Activated T-helper 17 cell treated with anti-CD3 and anti-CD28 coated beads, Interleukin-2, amount 50 U/mL, for 72 hours (primary cell): ENCODE measurements around the gene ADPRM. TPM values are rescaled to one million over a fixed set of nuclear protein-coding genes. Genes with fewer than 3 reads are reported as not detected.

ENCODE experiments used
- ATAC-seq: fragments of 150-1000 bp; cut with Tn5 transposase; replicated peaks from 2 replicates; pipeline ENCODE4 v1.10.0; 2021; ENCODE audit warnings: mild to moderate bottlenecking, moderate library complexity
- H3K27ac Mint-ChIP-seq: one replicate; pipeline ENCODE4 v1.8.0; 2022; ENCODE audit warnings: mixed read lengths
- H3K27me3 Mint-ChIP-seq: one replicate; pipeline ENCODE4 v1.8.0; 2022; ENCODE audit warnings: mixed read lengths
- H3K36me3 Mint-ChIP-seq: one replicate; pipeline ENCODE4 v1.8.0; 2022; ENCODE audit warnings: low read depth, mild to moderate bottlenecking, mixed read lengths
- H3K4me1 Mint-ChIP-seq: one replicate; pipeline ENCODE4 v1.8.0; 2022; ENCODE audit warnings: mixed read lengths
- H3K4me3 Mint-ChIP-seq: one replicate; pipeline ENCODE4 v1.8.0; 2022; ENCODE audit warnings: mild to moderate bottlenecking, mixed read lengths
- H3K9me3 Mint-ChIP-seq: one replicate; pipeline ENCODE4 v1.8.0; 2022; ENCODE audit warnings: mixed read lengths
- total RNA-seq, 2 donors: library from RNA; stranded (reverse); gene quantifications; one replicate each; pipeline ENCODE4 v1.2.3, GENCODE V29; 2022

ADPRM gene
- total RNA-seq, 2 donors from 2014 or later: 10.9 to 11.4 TPM

DNA sequence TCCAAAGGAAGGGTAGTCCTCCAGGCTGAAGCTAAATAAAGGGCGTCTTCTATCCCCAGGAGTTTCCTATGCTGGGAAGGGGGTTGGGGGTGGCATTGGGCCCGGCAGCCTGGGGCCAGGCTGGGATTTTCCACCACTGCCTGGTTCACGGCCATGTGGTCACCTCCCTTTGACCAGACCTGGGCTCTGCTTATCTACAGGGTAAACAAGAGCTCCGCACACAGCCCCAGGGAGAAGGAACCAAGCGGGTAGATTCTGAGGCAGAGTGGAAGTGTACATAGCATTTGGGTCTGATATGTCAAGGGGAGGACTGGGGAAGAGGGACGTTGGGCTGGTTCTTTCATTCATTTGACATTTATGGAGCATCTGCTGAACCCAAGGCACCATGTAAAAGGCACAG, 59.7 kb downstream of the ADPRM start:
- Mint-ChIP-seq H3K4me1 (no peaks in the 10 kb centered on the region), H3K4me3 (no peak overlapping the region), H3K9me3 (no peaks in the 10 kb centered on the region), H3K27ac (no peak overlapping the region), H3K36me3 (no peaks in the 10 kb centered on the region), H3K27me3 (no peaks in the 10 kb centered on the region)
- no peak for ATAC-seq

DNA sequence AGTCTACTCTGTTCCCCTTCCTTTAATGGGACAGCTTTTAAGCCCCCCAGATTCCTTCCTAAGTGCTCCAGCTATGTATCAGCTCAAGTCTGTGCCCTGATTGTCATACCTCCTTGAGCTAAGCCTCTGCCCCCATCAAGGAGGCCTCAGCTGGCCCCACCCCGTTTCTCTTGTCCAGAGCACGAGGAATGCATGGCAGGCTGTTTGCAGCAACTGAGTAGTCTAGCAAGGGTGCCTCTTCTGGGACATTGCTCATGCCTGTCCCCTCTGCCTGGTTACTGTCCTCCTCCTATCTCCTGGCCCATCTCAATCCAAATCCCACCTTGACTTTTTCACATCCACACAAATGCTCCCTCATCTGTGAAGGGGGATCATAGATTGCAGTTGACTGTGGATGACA, 60.3 kb downstream of the ADPRM start:
- Mint-ChIP-seq H3K9me3 (no peaks in the 10 kb centered on the region), H3K27me3 (no peaks in the 10 kb centered on the region)

DNA sequence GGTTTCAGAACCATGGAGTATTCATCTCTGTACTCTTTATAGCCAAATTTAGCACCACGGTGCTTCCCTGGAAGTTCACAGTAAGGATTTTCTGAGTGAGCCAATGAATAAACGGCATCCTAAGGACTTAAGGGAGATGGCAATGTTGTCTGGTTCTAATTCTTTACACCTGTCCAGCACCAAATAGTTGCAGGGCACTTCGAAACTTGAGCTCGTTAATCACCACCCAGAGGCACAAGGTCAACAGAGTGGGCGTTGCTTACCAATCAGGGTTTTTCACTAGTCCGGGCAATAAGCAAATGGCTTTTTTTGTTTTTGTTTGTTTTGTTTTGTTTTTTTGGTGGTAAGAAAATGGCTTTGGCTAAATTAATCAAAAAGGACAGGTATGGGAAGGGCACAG, 60.7 kb downstream of the ADPRM start:
- H3K4me3 Mint-ChIP-seq: no peak overlapping the region
- H3K4me1 Mint-ChIP-seq: no peaks in the 10 kb centered on the region
- H3K36me3 Mint-ChIP-seq: no peaks in the 10 kb centered on the region
- no peak overlapping the region for H3K27ac Mint-ChIP-seq
- ATAC-seq: no peak
- H3K27me3 Mint-ChIP-seq: no peaks in the 10 kb centered on the region
- H3K9me3 Mint-ChIP-seq: no peaks in the 10 kb centered on the region

More for the DNA sequence above, 60.3 kb downstream of the ADPRM start:
- no peaks in the 10 kb centered on the region for H3K36me3 Mint-ChIP-seq
- H3K27ac Mint-ChIP-seq: no peak overlapping the region
- H3K4me1 Mint-ChIP-seq: no peaks in the 10 kb centered on the region
- H3K4me3 Mint-ChIP-seq: no peak overlapping the region
- no peak for ATAC-seq

Other genes with a start within 250 kb of the ADPRM start
- not detected for gene MYH4, start 228.0 kb upstream of the ADPRM start, total RNA-seq
- not detected for gene MYH1, start 179.1 kb upstream of the ADPRM start, total RNA-seq
- gene MYH2, start 147.9 kb upstream of the ADPRM start, total RNA-seq: not detected
- 1 to 10 TPM; 1.6 to 3.0 TPM for gene MYH3, start 40.3 kb upstream of the ADPRM start, total RNA-seq
- 10 to 100 TPM; 18.3 to 38.6 TPM for gene SCO1, start 61 bp upstream of the ADPRM start, total RNA-seq
- under 1 TPM; 0.40 to 0.41 TPM for gene TMEM220, start 32.4 kb downstream of the ADPRM start, total RNA-seq
- not detected for gene TMEM238L, start 106.5 kb downstream of the ADPRM start, total RNA-seq
- gene PIRT, start 140.5 kb downstream of the ADPRM start, total RNA-seq: not detected